ENCODE measurements around the gene ELP1.

ELP1 gene

GRCh38 chr9:108866001-108866420, 67.9 kb downstream of the ELP1 start:
- Histone ChIP-seq H3K36me3 (ENCODE audit: insufficient read depth, low read length) (peaks cover 14% of the 10 kb centered on the region), H3K4me3 (no peak overlapping the region), H3K9ac (ENCODE audit: insufficient read length) (no peak overlapping the region), H3K9me3 (ENCODE audit: low read depth, low read length) (no peaks in the 10 kb centered on the region), H3K27ac (no peak overlapping the region)
- DNase-seq (ENCODE audit: low read depth, low spot score): no peak
- TF ChIP-seq POLR2AphosphoS5 (IDR thresholded peaks at IDR 0.05; ENCODE audit: borderline replicate concordance, low read depth, low read length) (no peak), FOXP2 (optimal IDR thresholded peaks at IDR 0.05; ENCODE audit: control extremely low read depth, extremely low read length, insufficient read depth) (no peak), EZH2 (IDR thresholded peaks at IDR 0.05) (no peak)

- H3K9me3 ChIP-seq (ENCODE audit: low read depth, low read length): no peaks in the 10 kb centered on the region
- H3K36me3 ChIP-seq (ENCODE audit: insufficient read depth, low read length): peaks cover 9% of the 10 kb centered on the region; the same call in 1 of the 2 replicates
- no peak for DNase-seq (ENCODE audit: low read depth, low spot score)
- no peak overlapping the region for H3K9ac ChIP-seq (ENCODE audit: insufficient read length)
- no peak overlapping the region for H3K27ac ChIP-seq
- no peak overlapping the region for H3K4me3 ChIP-seq
- TF ChIP-seq POLR2AphosphoS5 (IDR thresholded peaks at IDR 0.05; ENCODE audit: borderline replicate concordance, low read depth, low read length): no peak
- no peak for TF ChIP-seq EZH2 (IDR thresholded peaks at IDR 0.05)
- TF ChIP-seq FOXP2 (optimal IDR thresholded peaks at IDR 0.05; ENCODE audit: control extremely low read depth, extremely low read length, insufficient read depth): no peak
Observed at GRCh38 chr9:108865037-108865436, 68.9 kb downstream of the ELP1 start.

GRCh38 chr9:108864446-108864845, 69.5 kb downstream of the ELP1 start:
- no peaks in the 10 kb centered on the region for H3K9me3 ChIP-seq (ENCODE audit: low read depth, low read length)
- peaks cover 9% of the 10 kb centered on the region; the same call in 1 of the 2 replicates for H3K36me3 ChIP-seq (ENCODE audit: insufficient read depth, low read length)
- no peak overlapping the region for H3K4me3 ChIP-seq
- no peak for TF ChIP-seq FOXP2 (optimal IDR thresholded peaks at IDR 0.05; ENCODE audit: control extremely low read depth, extremely low read length, insufficient read depth)
- no peak for DNase-seq (ENCODE audit: low read depth, low spot score)
- H3K9ac ChIP-seq (ENCODE audit: insufficient read length): no peak overlapping the region
- no peak overlapping the region for H3K27ac ChIP-seq

GRCh38 chr9:108863891-108864290, 70.0 kb downstream of the ELP1 start:
- Histone ChIP-seq H3K9ac (ENCODE audit: insufficient read length) (no peak overlapping the region), H3K36me3 (ENCODE audit: insufficient read depth, low read length) (peaks cover 9% of the 10 kb centered on the region; the same call in 1 of the 2 replicates), H3K9me3 (ENCODE audit: low read depth, low read length) (no peaks in the 10 kb centered on the region), H3K27ac (no peak overlapping the region), H3K4me3 (no peak overlapping the region)
- no peak for DNase-seq (ENCODE audit: low read depth, low spot score)
- TF ChIP-seq EZH2 (IDR thresholded peaks at IDR 0.05) (no peak), POLR2AphosphoS5 (IDR thresholded peaks at IDR 0.05; ENCODE audit: borderline replicate concordance, low read depth, low read length) (no peak), FOXP2 (optimal IDR thresholded peaks at IDR 0.05; ENCODE audit: control extremely low read depth, extremely low read length, insufficient read depth) (no peak)

GRCh38 chr9:108861997-108862396, 71.9 kb downstream of the ELP1 start, which contains the start of gene ACTL7A:
TSS of gene ACTL7A (plus strand) at chr9:108862266. CDS start at chr9:108862323, 57 bp downstream.
- Histone ChIP-seq H3K4me3 (no peak within 1 kb of the TSS), H3K9me3 (ENCODE audit: low read depth, low read length) (no peaks in the 10 kb centered on the region), H3K9ac (ENCODE audit: insufficient read length) (no peak within 1 kb of the TSS), H3K27ac (no peak within 1 kb of the TSS), H3K36me3 (ENCODE audit: insufficient read depth, low read length) (no peaks in the 10 kb centered on the region)
- TF ChIP-seq FOXP2 (optimal IDR thresholded peaks at IDR 0.05; ENCODE audit: control extremely low read depth, extremely low read length, insufficient read depth) (no peak), EZH2 (IDR thresholded peaks at IDR 0.05) (no peak), POLR2AphosphoS5 (IDR thresholded peaks at IDR 0.05; ENCODE audit: borderline replicate concordance, low read depth, low read length) (no peak)
- DNase-seq (ENCODE audit: low read depth, low spot score): no peak

GRCh38 chr9:108861464-108861863, 72.5 kb downstream of the ELP1 start:
- Histone ChIP-seq H3K27ac (no peak overlapping the region), H3K36me3 (ENCODE audit: insufficient read depth, low read length) (no peaks in the 10 kb centered on the region), H3K9me3 (ENCODE audit: low read depth, low read length) (no peaks in the 10 kb centered on the region), H3K4me3 (no peak overlapping the region), H3K9ac (ENCODE audit: insufficient read length) (no peak overlapping the region)
- no peak for DNase-seq (ENCODE audit: low read depth, low spot score)
- TF ChIP-seq POLR2AphosphoS5 (IDR thresholded peaks at IDR 0.05; ENCODE audit: borderline replicate concordance, low read depth, low read length) (no peak), FOXP2 (optimal IDR thresholded peaks at IDR 0.05; ENCODE audit: control extremely low read depth, extremely low read length, insufficient read depth) (no peak), EZH2 (IDR thresholded peaks at IDR 0.05) (no peak)

- H3K36me3 ChIP-seq (ENCODE audit: insufficient read depth, low read length): no peaks in the 10 kb centered on the region
- no peak for TF ChIP-seq POLR2AphosphoS5 (IDR thresholded peaks at IDR 0.05; ENCODE audit: borderline replicate concordance, low read depth, low read length)
- no peak for TF ChIP-seq FOXP2 (optimal IDR thresholded peaks at IDR 0.05; ENCODE audit: control extremely low read depth, extremely low read length, insufficient read depth)
- TF ChIP-seq EZH2 (IDR thresholded peaks at IDR 0.05): no peak
- no peak overlapping the region for H3K27ac ChIP-seq
- no peaks in the 10 kb centered on the region for H3K9me3 ChIP-seq (ENCODE audit: low read depth, low read length)
- no peak overlapping the region for H3K4me3 ChIP-seq
- no peak overlapping the region for H3K9ac ChIP-seq (ENCODE audit: insufficient read length)
- no peak for DNase-seq (ENCODE audit: low read depth, low spot score)
Observed at GRCh38 chr9:108860764-108861163, 73.2 kb downstream of the ELP1 start.

- H3K9me3 ChIP-seq (ENCODE audit: low read depth, low read length): no peaks in the 10 kb centered on the region
- H3K27ac ChIP-seq: no peak overlapping the region
- H3K9ac ChIP-seq (ENCODE audit: insufficient read length): no peak overlapping the region
- no peaks in the 10 kb centered on the region for H3K36me3 ChIP-seq (ENCODE audit: insufficient read depth, low read length)
- no peak overlapping the region for H3K4me3 ChIP-seq
- no peak for TF ChIP-seq POLR2AphosphoS5 (IDR thresholded peaks at IDR 0.05; ENCODE audit: borderline replicate concordance, low read depth, low read length)
- TF ChIP-seq EZH2 (IDR thresholded peaks at IDR 0.05): no peak
- TF ChIP-seq FOXP2 (optimal IDR thresholded peaks at IDR 0.05; ENCODE audit: control extremely low read depth, extremely low read length, insufficient read depth): no peak
- DNase-seq (ENCODE audit: low read depth, low spot score): peak; percentile 10
Observed at GRCh38 chr9:108860354-108860753, 73.6 kb downstream of the ELP1 start.

GRCh38 chr9:108859459-108860114, 74.3 kb downstream of the ELP1 start:
- H3K36me3 ChIP-seq (ENCODE audit: insufficient read depth, low read length): no peaks in the 10 kb centered on the region
- TF ChIP-seq EZH2 (IDR thresholded peaks at IDR 0.05) (no peak), FOXP2 (optimal IDR thresholded peaks at IDR 0.05; ENCODE audit: control extremely low read depth, extremely low read length, insufficient read depth) (no peak), POLR2AphosphoS5 (IDR thresholded peaks at IDR 0.05; ENCODE audit: borderline replicate concordance, low read depth, low read length) (no peak)
- H3K9me3 ChIP-seq (ENCODE audit: low read depth, low read length): no peaks in the 10 kb centered on the region
- H3K27ac ChIP-seq: no peak overlapping the region
- no peak for DNase-seq (ENCODE audit: low read depth, low spot score)
- H3K4me3 ChIP-seq: no peak overlapping the region
- no peak overlapping the region for H3K9ac ChIP-seq (ENCODE audit: insufficient read length)
